C4-2B (cell line): ENCODE measurements around the gene DYNLT3.

Experiments used
- CTCF ChIP-seq: fragments of 450-650 bp; conservative IDR thresholded peaks from 2 replicates; pipeline ENCODE4 v1.5.1; 2017; ENCODE audit warnings: mild to moderate bottlenecking
- ZFX ChIP-seq: fragments of 450-650 bp; IDR thresholded peaks from 2 replicates; pipeline ENCODE4 v1.6.1; 2017

GRCh38 chrX:37854148-37854547 is 6.8 kb upstream of the DYNLT3 start:
- TF ChIP-seq CTCF = no peak
- TF ChIP-seq ZFX = no peak
